ENCODE results near the gene COL8A2.

GRCh38 chr1:36108314-36108713 is 16.7 kb downstream of the COL8A2 start:
- TF ChIP-seq, protein P1, sequence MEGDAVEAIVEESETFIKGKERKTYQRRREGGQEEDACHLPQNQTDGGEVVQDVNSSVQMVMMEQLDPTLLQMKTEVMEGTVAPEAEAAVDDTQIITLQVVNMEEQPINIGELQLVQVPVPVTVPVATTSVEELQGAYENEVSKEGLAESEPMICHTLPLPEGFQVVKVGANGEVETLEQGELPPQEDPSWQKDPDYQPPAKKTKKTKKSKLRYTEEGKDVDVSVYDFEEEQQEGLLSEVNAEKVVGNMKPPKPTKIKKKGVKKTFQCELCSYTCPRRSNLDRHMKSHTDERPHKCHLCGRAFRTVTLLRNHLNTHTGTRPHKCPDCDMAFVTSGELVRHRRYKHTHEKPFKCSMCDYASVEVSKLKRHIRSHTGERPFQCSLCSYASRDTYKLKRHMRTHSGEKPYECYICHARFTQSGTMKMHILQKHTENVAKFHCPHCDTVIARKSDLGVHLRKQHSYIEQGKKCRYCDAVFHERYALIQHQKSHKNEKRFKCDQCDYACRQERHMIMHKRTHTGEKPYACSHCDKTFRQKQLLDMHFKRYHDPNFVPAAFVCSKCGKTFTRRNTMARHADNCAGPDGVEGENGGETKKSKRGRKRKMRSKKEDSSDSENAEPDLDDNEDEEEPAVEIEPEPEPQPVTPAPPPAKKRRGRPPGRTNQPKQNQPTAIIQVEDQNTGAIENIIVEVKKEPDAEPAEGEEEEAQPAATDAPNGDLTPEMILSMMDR (conservative IDR thresholded peaks at IDR 0.05; ENCODE audit: low read depth, low read length): no peak
- TF ChIP-seq EZH2 (IDR thresholded peaks at IDR 0.05; ENCODE audit: borderline replicate concordance, low read depth, low read length, poor library complexity, severe bottlenecking): no peak

All from A673 (cell line).